Activated CD4-positive, alpha-beta T cell treated with anti-CD3 and anti-CD28 coated beads, Interleukin-2, amount 10 ng/mL, durations not matched to agents 24 days and 14 days (primary cell): Measurements from ENCODE around the gene CRYGN. TPM values are rescaled to one million over a fixed set of nuclear protein-coding genes. Genes with fewer than 3 reads are reported as not detected.
A peak's percentile ranks its signal among the peaks of the same experiment; 100 is the strongest.

Experiments used
- DNase-seq: peaks from one replicate; pipeline ENCODE4 v3.0.0; 2022
- H3K27ac Mint-ChIP-seq: one replicate; pipeline ENCODE4 v1.8.0; 2022; ENCODE audit warnings: mild to moderate bottlenecking, mixed read lengths
- H3K27me3 Mint-ChIP-seq: one replicate; pipeline ENCODE4 v1.8.0; 2022; ENCODE audit warnings: mixed read lengths
- H3K36me3 Mint-ChIP-seq: one replicate; pipeline ENCODE4 v1.8.0; 2022; ENCODE audit warnings: low read depth, mild to moderate bottlenecking, mixed read lengths
- H3K4me1 Mint-ChIP-seq: one replicate; pipeline ENCODE4 v1.8.0; 2021; ENCODE audit warnings: mixed read lengths
- H3K4me3 Mint-ChIP-seq: one replicate; pipeline ENCODE4 v1.8.0; 2022; ENCODE audit warnings: mild to moderate bottlenecking, moderate library complexity, mixed read lengths
- H3K9me3 Mint-ChIP-seq: one replicate; pipeline ENCODE4 v1.8.0; 2021; ENCODE audit warnings: mixed read lengths
- intact Hi-C: fragments of 100-400 bp; cut with micrococcal nuclease; formaldehyde crosslinking; loops from one replicate; pipeline ENCODE4 v1.15.1; 2023
- total RNA-seq: library from RNA; stranded (reverse); gene quantifications from 2 replicates; pipeline ENCODE4 v1.2.3, GENCODE V29; 2022

CRYGN gene
- total RNA-seq: not detected in 2 replicates

GRCh38 chr7:151439855-151440798 is at the start of gene CRYGN:
Gene CRYGN, minus strand, starts transcription at chr7:151440141. Its CDS starts 224 bp downstream, at chr7:151439917.
- Mint-ChIP-seq H3K36me3 (no peaks in the 10 kb centered on the region), H3K4me1 (peaks cover 16% of the 10 kb centered on the region), H3K27ac (no peak within 1 kb of the TSS), H3K9me3 (no peaks in the 10 kb centered on the region), H3K4me3 (peak within 1 kb of the TSS; percentile 44), H3K27me3 (peaks cover 26% of the 10 kb centered on the region)
- peak; percentile 68 for DNase-seq
- intact Hi-C loops: loop anchor here (10.0 kb wide), 1 partner anchor 195 kb away; the partner anchor contains the start of gene SMARCD3

GRCh38 chr7:151489498-151489897 is 49.6 kb upstream of the CRYGN start:
- H3K9me3 Mint-ChIP-seq: no peaks in the 10 kb centered on the region
- intact Hi-C loops: no loop called here

GRCh38 chr7:151488096-151488495 is 48.2 kb upstream of the CRYGN start:
- Mint-ChIP-seq H3K4me3 (no peak overlapping the region), H3K27ac (no peak overlapping the region), H3K4me1 (peaks cover 20% of the 10 kb centered on the region), H3K27me3 (no peaks in the 10 kb centered on the region), H3K9me3 (no peaks in the 10 kb centered on the region), H3K36me3 (peaks cover 56% of the 10 kb centered on the region)
- DNase-seq: no peak
- intact Hi-C loops: no loop called here

More at GRCh38 chr7:151489498-151489897, 49.6 kb upstream of the CRYGN start:
- Mint-ChIP-seq H3K4me3 (no peak overlapping the region), H3K4me1 (peaks cover 24% of the 10 kb centered on the region), H3K27ac (no peak overlapping the region), H3K36me3 (peaks cover 52% of the 10 kb centered on the region), H3K27me3 (no peaks in the 10 kb centered on the region)
- DNase-seq: no peak

GRCh38 chr7:151487228-151487627 is 47.3 kb upstream of the CRYGN start:
- H3K27me3 Mint-ChIP-seq: no peaks in the 10 kb centered on the region
- intact Hi-C loops: no loop called here
- no peaks in the 10 kb centered on the region for H3K9me3 Mint-ChIP-seq
- H3K4me1 Mint-ChIP-seq: peaks cover 23% of the 10 kb centered on the region
- DNase-seq: no peak
- H3K27ac Mint-ChIP-seq: no peak overlapping the region
- H3K4me3 Mint-ChIP-seq: no peak overlapping the region
- H3K36me3 Mint-ChIP-seq: peaks cover 60% of the 10 kb centered on the region

- no peak overlapping the region for H3K4me3 Mint-ChIP-seq
- intact Hi-C loops: no loop called here
- peaks cover 67% of the 10 kb centered on the region for H3K36me3 Mint-ChIP-seq
- DNase-seq: no peak
- peaks cover 30% of the 10 kb centered on the region for H3K4me1 Mint-ChIP-seq
- peak overlapping the region; percentile 14 for H3K27ac Mint-ChIP-seq
- H3K27me3 Mint-ChIP-seq: no peaks in the 10 kb centered on the region
- H3K9me3 Mint-ChIP-seq: no peaks in the 10 kb centered on the region
Observed at GRCh38 chr7:151486074-151486473, 46.1 kb upstream of the CRYGN start.

GRCh38 chr7:151484971-151485707 is 45.2 kb upstream of the CRYGN start:
- H3K9me3 Mint-ChIP-seq: no peaks in the 10 kb centered on the region
- peaks cover 62% of the 10 kb centered on the region for H3K36me3 Mint-ChIP-seq
- H3K4me3 Mint-ChIP-seq: no peak overlapping the region
- no peak overlapping the region for H3K27ac Mint-ChIP-seq
- no peaks in the 10 kb centered on the region for H3K27me3 Mint-ChIP-seq
- DNase-seq: no peak
- H3K4me1 Mint-ChIP-seq: peaks cover 30% of the 10 kb centered on the region
- intact Hi-C loops: no loop called here

GRCh38 chr7:151483711-151483983 is 43.7 kb upstream of the CRYGN start:
- peaks cover 31% of the 10 kb centered on the region for H3K4me1 Mint-ChIP-seq
- H3K27ac Mint-ChIP-seq: no peak overlapping the region
- no peak overlapping the region for H3K4me3 Mint-ChIP-seq
- intact Hi-C loops: no loop called here
- no peak for DNase-seq
- no peaks in the 10 kb centered on the region for H3K9me3 Mint-ChIP-seq
- no peaks in the 10 kb centered on the region for H3K27me3 Mint-ChIP-seq
- H3K36me3 Mint-ChIP-seq: peaks cover 58% of the 10 kb centered on the region

GRCh38 chr7:151482883-151483710 is 43.2 kb upstream of the CRYGN start:
- Mint-ChIP-seq H3K27me3 (no peaks in the 10 kb centered on the region), H3K36me3 (peaks cover 53% of the 10 kb centered on the region), H3K4me1 (peaks cover 31% of the 10 kb centered on the region), H3K27ac (peak overlapping the region; percentile 20), H3K4me3 (no peak overlapping the region), H3K9me3 (no peaks in the 10 kb centered on the region)
- intact Hi-C loops: no loop called here
- DNase-seq: no peak

GRCh38 chr7:151481650-151482505 is 41.9 kb upstream of the CRYGN start:
- Mint-ChIP-seq H3K27ac (no peak overlapping the region), H3K36me3 (peaks cover 52% of the 10 kb centered on the region), H3K27me3 (no peaks in the 10 kb centered on the region), H3K4me3 (no peak overlapping the region), H3K4me1 (peaks cover 31% of the 10 kb centered on the region), H3K9me3 (no peaks in the 10 kb centered on the region)
- DNase-seq: no peak
- intact Hi-C loops: no loop called here

- no peaks in the 10 kb centered on the region for H3K27me3 Mint-ChIP-seq
- H3K4me3 Mint-ChIP-seq: no peak overlapping the region
- no peaks in the 10 kb centered on the region for H3K9me3 Mint-ChIP-seq
- intact Hi-C loops: loop anchor here (10.0 kb wide), 1 partner anchor 157 kb away; no protein-coding TSS in a partner anchor
- no peak for DNase-seq
- peaks cover 24% of the 10 kb centered on the region for H3K4me1 Mint-ChIP-seq
- H3K27ac Mint-ChIP-seq: no peak overlapping the region
- H3K36me3 Mint-ChIP-seq: peaks cover 32% of the 10 kb centered on the region
Observed at GRCh38 chr7:151477867-151478266, 37.9 kb upstream of the CRYGN start.

- peaks cover 53% of the 10 kb centered on the region for H3K36me3 Mint-ChIP-seq
- peaks cover 39% of the 10 kb centered on the region for H3K4me1 Mint-ChIP-seq
- H3K4me3 Mint-ChIP-seq: no peak overlapping the region
- H3K9me3 Mint-ChIP-seq: no peaks in the 10 kb centered on the region
- H3K27me3 Mint-ChIP-seq: no peaks in the 10 kb centered on the region
- peak; percentile 52 for DNase-seq
- intact Hi-C loops: loop anchor here (10.0 kb wide), 1 partner anchor 162 kb away; no protein-coding TSS in a partner anchor
- no peak overlapping the region for H3K27ac Mint-ChIP-seq
Observed at GRCh38 chr7:151472644-151473380, 32.9 kb upstream of the CRYGN start.

GRCh38 chr7:151470711-151471110 is 30.8 kb upstream of the CRYGN start:
- no peak for DNase-seq
- Mint-ChIP-seq H3K9me3 (no peaks in the 10 kb centered on the region), H3K4me1 (peaks cover 39% of the 10 kb centered on the region), H3K36me3 (peaks cover 64% of the 10 kb centered on the region), H3K27ac (peak overlapping the region; percentile 7), H3K4me3 (no peak overlapping the region), H3K27me3 (no peaks in the 10 kb centered on the region)
- intact Hi-C loops: loop anchor here (1.0 to 10.0 kb wide), 2 partner anchors 48 to 164 kb away; no protein-coding TSS in a partner anchor
